Ecto neural progenitor cell (in vitro differentiated cells): Measurements from ENCODE around the gene CCNG2.

Experiments used
- DNase-seq: peaks from one replicate; pipeline ENCODE4 v3.0.0-alpha.2; 2018; ENCODE audit warnings: low spot score

The CCNG2 gene

DNA sequence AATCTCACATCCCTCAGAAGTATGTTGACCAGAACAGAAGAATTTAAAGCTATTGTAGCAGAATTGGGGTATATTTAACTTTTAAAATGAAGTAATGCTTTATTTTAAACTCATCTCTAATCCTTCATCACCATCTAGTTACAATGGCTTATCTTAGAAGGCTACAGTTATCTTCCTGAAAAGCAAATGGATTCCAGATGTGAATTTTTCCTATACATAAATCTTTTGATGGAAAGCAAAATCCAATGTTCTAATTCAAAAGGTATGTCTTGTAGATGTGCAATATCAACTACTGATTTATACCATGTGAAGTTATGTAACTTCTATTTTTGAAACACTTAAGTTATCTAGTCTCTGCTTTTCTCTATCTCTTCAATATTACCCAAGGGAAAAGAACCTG lies 47.6 kb downstream of the CCNG2 start:
- no peak for DNase-seq

GRCh38 chr4:77209012-77209411 lies 52.0 kb downstream of the CCNG2 start:
- DNase-seq, result no peak

GRCh38 chr4:77209936-77210335 lies 52.9 kb downstream of the CCNG2 start:
- no peak for DNase-seq

GRCh38 chr4:77215107-77215506 lies 58.1 kb downstream of the CCNG2 start:
- no peak for DNase-seq

DNA sequence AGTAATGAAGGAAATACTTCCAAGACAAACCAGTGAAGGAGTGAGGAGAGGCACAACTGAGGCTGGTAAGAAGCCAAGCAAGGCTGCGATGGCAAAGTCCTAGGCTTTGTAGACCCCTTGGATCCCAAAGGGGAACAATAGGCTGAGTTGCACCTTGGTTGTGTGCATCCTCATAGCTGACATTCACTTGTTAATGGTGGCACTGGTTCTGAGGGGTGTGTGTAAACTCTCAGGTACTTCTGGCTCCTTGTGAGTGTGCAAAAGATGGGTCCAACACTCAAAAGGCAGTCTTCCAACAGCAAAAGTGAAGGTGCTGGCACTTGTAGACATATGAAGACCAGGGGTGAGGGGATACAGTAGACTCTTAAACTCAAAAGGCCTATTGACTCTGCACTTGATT lies 60.5 kb downstream of the CCNG2 start:
- no peak for DNase-seq

GRCh38 chr4:77219266-77219665 lies 62.3 kb downstream of the CCNG2 start:
- no peak for DNase-seq
